Neural cell (in vitro differentiated cells): ENCODE data around the gene GAGE10. TPM values are rescaled to one million over a fixed set of nuclear protein-coding genes. Genes with fewer than 3 reads are reported as not detected.
"Not testable (repeated sequence)": the region's sequence is repeated elsewhere in the genome, so short reads cannot be mapped to it uniquely, and the experiment has no call there.

ENCODE experiments used
- H2AFZ ChIP-seq: fragments of 200-600, 300-800 bp; sonication (generic), shearing (Covaris generic); 2 replicates; pipeline ENCODE4 v1.6.0; 2014; ENCODE audit warnings: low read depth, mild to moderate bottlenecking, antibody characterized with exemption, low read length, moderate library complexity
- H3F3A ChIP-seq: fragments of 200-600 bp; shearing (Covaris generic); 2 replicates; pipeline ENCODE4 v1.6.1; 2016; ENCODE audit warnings: mild to moderate bottlenecking, moderate library complexity, mixed read lengths, antibody characterized with exemption, low read length; ENCODE audit not compliant: insufficient read depth, poor library complexity, severe bottlenecking
- H3K27ac ChIP-seq: fragments of 200-600, 300-800 bp; sonication (generic), shearing (Covaris generic); 2 replicates; pipeline ENCODE4 v1.5.1; 2014; ENCODE audit warnings: mild to moderate bottlenecking, low read length, moderate library complexity
- H3K27me3 ChIP-seq: fragments of 300-800, 200-600 bp; sonication (generic), shearing (Covaris generic); 2 replicates; pipeline ENCODE4 v1.6.0; 2014; ENCODE audit warnings: mild to moderate bottlenecking, low read depth, low read length, moderate library complexity; ENCODE audit not compliant: insufficient read depth
- H3K36me3 ChIP-seq: fragments of 300-800, 200-600 bp; sonication (generic), shearing (Covaris generic); 2 replicates; pipeline ENCODE4 v1.5.1; 2014; ENCODE audit warnings: mild to moderate bottlenecking, antibody characterized with exemption, low read length, moderate library complexity; ENCODE audit not compliant: insufficient read depth
- H3K4me2 ChIP-seq: fragments of 300-800, 200-600 bp; sonication (generic), shearing (Covaris generic); 2 replicates; pipeline ENCODE4 v1.6.0; 2014; ENCODE audit warnings: mild to moderate bottlenecking, low read length
- H3K4me3 ChIP-seq: fragments of 300-800, 200-600 bp; sonication (generic), shearing (Covaris generic); 2 replicates; pipeline ENCODE4 v1.5.1; 2014; ENCODE audit warnings: mild to moderate bottlenecking, low read length, moderate library complexity
- H3K79me2 ChIP-seq: fragments of 200-600 bp; shearing (Covaris generic); replicated peaks from 2 replicates; pipeline ENCODE4 v1.6.0; 2014; ENCODE audit warnings: mild to moderate bottlenecking, low read length, moderate library complexity; ENCODE audit not compliant: insufficient read depth
- H3K9ac ChIP-seq: fragments of 300-800, 200-600 bp; sonication (generic), shearing (Covaris generic); 2 replicates; pipeline ENCODE4 v1.6.1; 2016; ENCODE audit warnings: mild to moderate bottlenecking, low read length, mixed read lengths
- H3K9me2 ChIP-seq: fragments of 200-600 bp; shearing (Covaris generic); 2 replicates; pipeline ENCODE4 v1.6.1; 2016; ENCODE audit warnings: mild to moderate bottlenecking, low read length, mixed read lengths; ENCODE audit not compliant: insufficient read depth
- H3K9me3 ChIP-seq: fragments of 200-600, 300-800 bp; sonication (generic), shearing (Covaris generic); 2 replicates; pipeline ENCODE4 v1.6.1; 2016; ENCODE audit warnings: mild to moderate bottlenecking, mixed run types, low read length, moderate library complexity, mixed read lengths
- H4K20me1 ChIP-seq: fragments of 200-600 bp; shearing (Covaris generic); 2 replicates; pipeline ENCODE4 v1.6.1; 2016; ENCODE audit warnings: mild to moderate bottlenecking, mixed run types; ENCODE audit not compliant: insufficient read depth
- CTCF ChIP-seq: fragments of 450-650 bp; IDR thresholded peaks from 2 replicates; pipeline ENCODE4 v1.5.1; 2014; ENCODE audit warnings: antibody characterized with exemption, mild to moderate bottlenecking, moderate library complexity; ENCODE audit not compliant: poor library complexity, severe bottlenecking
- EP300 ChIP-seq: fragments of 450-650 bp; conservative IDR thresholded peaks from 2 replicates; pipeline ENCODE4 v1.6.1; 2014; ENCODE audit warnings: antibody characterized with exemption, mild to moderate bottlenecking, moderate library complexity; ENCODE audit not compliant: poor library complexity, severe bottlenecking
- EZH2 ChIP-seq: fragments of 200-600, 300-800 bp; shearing (Covaris generic), sonication (generic); IDR thresholded peaks from 2 replicates; pipeline ENCODE4 v1.6.1; 2014; ENCODE audit warnings: antibody characterized with exemption, low read length, borderline replicate concordance, mild to moderate bottlenecking; ENCODE audit not compliant: insufficient read depth, poor library complexity, severe bottlenecking
- MXI1 ChIP-seq: fragments of 450-650 bp; conservative IDR thresholded peaks from 2 replicates; pipeline ENCODE4 v1.6.1; 2014; ENCODE audit warnings: antibody characterized with exemption, mild to moderate bottlenecking; ENCODE audit not compliant: poor library complexity, severe bottlenecking
- POLR2AphosphoS5 ChIP-seq: IDR thresholded peaks from 2 replicates; pipeline ENCODE4 v1.6.1; 2012
- RAD21 ChIP-seq: fragments of 450-650 bp; conservative IDR thresholded peaks from 2 replicates; pipeline ENCODE4 v1.6.1; 2014; ENCODE audit warnings: antibody characterized with exemption, mild to moderate bottlenecking, moderate library complexity
- SMC3 ChIP-seq: fragments of 450-650 bp; conservative IDR thresholded peaks from 2 replicates; pipeline ENCODE4 v1.6.1; 2014; ENCODE audit warnings: antibody characterized with exemption, mild to moderate bottlenecking, moderate library complexity; ENCODE audit not compliant: poor library complexity
- TAF1 ChIP-seq: IDR thresholded peaks from 2 replicates; pipeline ENCODE4 v1.6.1; 2012; ENCODE audit warnings: low read depth
- polyA plus RNA-seq: library from polyadenylated mRNA; depleted of rRNA; stranded (reverse); fragments of >200 nt; gene quantifications from 2 replicates; pipeline ENCODE4 v1.2.3, GENCODE V29; 2014

GAGE10 gene
- polyA plus RNA-seq, 1 donor from 2014 or later, result not detected

- H3K9ac ChIP-seq, result no peak overlapping the region
- H3K36me3 ChIP-seq, result no peaks in the 10 kb centered on the region
- H3F3A ChIP-seq, result no peaks in the 10 kb centered on the region
- no peak overlapping the region for H3K27ac ChIP-seq
- H4K20me1 ChIP-seq, result no peaks in the 10 kb centered on the region
- no peak overlapping the region for H3K4me3 ChIP-seq
- no peak overlapping the region for H2AFZ ChIP-seq
- no peaks in the 10 kb centered on the region for H3K9me2 ChIP-seq
- no peaks in the 10 kb centered on the region for H3K27me3 ChIP-seq
- H3K79me2 ChIP-seq, result no peaks in the 10 kb centered on the region
- H3K9me3 ChIP-seq, result no peaks in the 10 kb centered on the region
- H3K4me2 ChIP-seq, result no peak overlapping the region
- TF ChIP-seq POLR2AphosphoS5, result no peak
- no peak for TF ChIP-seq EZH2
Measured at GRCh38 chrX:49300703-49301102, 2.7 kb upstream of the GAGE10 start.

DNA sequence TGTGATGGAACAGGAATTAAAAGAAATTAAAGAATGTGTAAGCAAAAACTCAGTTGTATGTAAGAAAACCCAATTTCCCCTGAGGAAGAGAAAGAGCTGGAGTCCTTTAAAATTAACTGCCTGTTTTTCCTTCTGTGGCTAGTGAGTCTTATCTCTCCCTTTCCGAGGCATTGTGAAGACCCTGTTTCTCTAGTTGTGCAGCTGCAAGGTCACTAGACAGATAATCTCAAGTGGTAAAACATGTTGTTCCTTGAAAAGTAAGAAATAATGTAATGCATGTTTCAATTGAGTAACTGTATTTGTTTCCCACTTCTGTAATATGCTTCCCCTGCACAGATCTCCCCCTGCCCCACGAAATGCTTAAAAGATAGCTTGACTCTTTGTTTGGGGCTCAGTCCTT is 4.3 kb downstream of the GAGE10 start:
- not testable (repeated sequence) for H3K9me3 ChIP-seq, H3K27ac ChIP-seq, H3K4me3 ChIP-seq, H2AFZ ChIP-seq, H3F3A ChIP-seq, H3K79me2 ChIP-seq, H3K27me3 ChIP-seq, H3K9ac ChIP-seq, H3K36me3 ChIP-seq, H4K20me1 ChIP-seq, H3K9me2 ChIP-seq, H3K4me2 ChIP-seq

- Histone ChIP-seq H2AFZ (no peak overlapping the region), H3F3A (no peaks in the 10 kb centered on the region), H3K9me3 (no peaks in the 10 kb centered on the region), H3K27ac (no peak overlapping the region), H3K36me3 (no peaks in the 10 kb centered on the region), H3K9ac (no peak overlapping the region), H4K20me1 (no peaks in the 10 kb centered on the region), H3K4me3 (no peak overlapping the region), H3K27me3 (no peaks in the 10 kb centered on the region), H3K79me2 (no peaks in the 10 kb centered on the region), H3K9me2 (no peaks in the 10 kb centered on the region), H3K4me2 (no peak overlapping the region)
- TF ChIP-seq MXI1, result no peak
Measured at GRCh38 chrX:49308604-49309269, 5.3 kb downstream of the GAGE10 start.

- no peak overlapping the region for H3K4me3 ChIP-seq
- H3K36me3 ChIP-seq, result no peaks in the 10 kb centered on the region
- no peak overlapping the region for H3K9ac ChIP-seq
- no peaks in the 10 kb centered on the region for H4K20me1 ChIP-seq
- H3K9me2 ChIP-seq, result no peaks in the 10 kb centered on the region
- no peak overlapping the region for H2AFZ ChIP-seq
- H3K27ac ChIP-seq, result no peak overlapping the region
- H3K27me3 ChIP-seq, result no peaks in the 10 kb centered on the region
- H3F3A ChIP-seq, result no peaks in the 10 kb centered on the region
- H3K9me3 ChIP-seq, result no peaks in the 10 kb centered on the region
- TF ChIP-seq TAF1, result no peak
- no peak for TF ChIP-seq EZH2
- no peak for TF ChIP-seq RAD21
- no peak for TF ChIP-seq EP300
- no peak for TF ChIP-seq CTCF
- TF ChIP-seq MXI1, result no peak
- no peak for TF ChIP-seq POLR2AphosphoS5
- no peak for TF ChIP-seq SMC3
- H3K4me2 ChIP-seq, result no peak overlapping the region
- no peaks in the 10 kb centered on the region for H3K79me2 ChIP-seq
Measured at GRCh38 chrX:49309401-49309981, 6.0 kb downstream of the GAGE10 start.
